ENCODE data around the gene GPALPP1. TPM values are rescaled to one million over a fixed set of nuclear protein-coding genes. Genes with fewer than 3 reads are reported as not detected.
"Not testable (repeated sequence)": the region's sequence is repeated elsewhere in the genome, so short reads cannot be mapped to it uniquely, and the experiment has no call there.

The GPALPP1 gene, protein sequence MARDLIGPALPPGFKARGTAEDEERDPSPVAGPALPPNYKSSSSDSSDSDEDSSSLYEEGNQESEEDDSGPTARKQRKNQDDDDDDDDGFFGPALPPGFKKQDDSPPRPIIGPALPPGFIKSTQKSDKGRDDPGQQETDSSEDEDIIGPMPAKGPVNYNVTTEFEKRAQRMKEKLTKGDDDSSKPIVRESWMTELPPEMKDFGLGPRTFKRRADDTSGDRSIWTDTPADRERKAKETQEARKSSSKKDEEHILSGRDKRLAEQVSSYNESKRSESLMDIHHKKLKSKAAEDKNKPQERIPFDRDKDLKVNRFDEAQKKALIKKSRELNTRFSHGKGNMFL
- 25.8 and 31.0 TPM in 2 replicates for total RNA-seq (2014; rRNA removed; shearing (Covaris generic))

DNA sequence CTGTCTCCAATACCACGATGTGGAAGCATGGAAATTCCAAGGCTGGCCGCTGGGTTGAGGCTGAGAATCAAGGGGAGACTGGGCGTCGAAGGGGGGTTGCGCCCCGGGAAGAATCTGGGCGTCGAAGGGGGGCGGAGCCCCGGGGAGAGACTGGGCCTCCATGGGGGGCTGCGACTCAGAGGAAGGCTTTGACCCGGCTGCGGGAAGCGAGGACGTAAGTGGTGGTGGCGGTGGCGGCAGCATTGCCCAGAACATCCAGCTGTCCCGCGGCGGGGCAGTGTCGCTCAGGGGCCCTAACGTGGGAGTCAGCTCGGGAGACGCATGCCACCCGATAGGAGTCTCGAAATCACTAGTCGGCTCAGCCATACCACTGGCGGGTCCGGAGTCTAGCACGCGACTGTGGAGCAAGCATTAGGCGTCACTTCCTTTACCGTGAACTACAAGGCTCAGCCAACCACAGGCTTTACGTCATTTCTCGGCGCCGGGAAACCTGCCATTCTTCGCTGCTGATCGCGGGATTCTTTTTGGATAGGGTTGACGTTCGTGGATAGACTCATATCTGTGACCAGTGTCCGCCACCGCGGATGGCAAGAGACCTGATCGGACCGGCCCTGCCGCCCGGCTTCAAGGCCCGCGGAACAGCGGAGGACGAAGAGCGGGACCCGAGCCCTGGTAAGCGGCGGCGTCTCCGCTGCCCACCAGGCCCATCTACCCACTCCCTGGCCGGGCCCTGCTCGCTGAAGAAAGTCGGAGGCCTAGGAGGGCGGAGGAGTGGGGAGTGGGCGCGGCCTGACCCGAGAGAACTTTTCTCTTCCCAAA is at the start of gene GPALPP1, which contains the start of gene NUFIP1:
GPALPP1 (plus strand) TSS at position 468 of the 819 bp plus-strand sequence; CDS start at position 585, 117 bp downstream.
NUFIP1 (minus strand) TSS at position 401 of the 819 bp plus-strand sequence; CDS start at position 366, 35 bp downstream.
- Histone ChIP-seq H3K9me3 (replicated peaks) (no peaks in the 10 kb centered on the region), H3K4me1 (no peaks in the 10 kb centered on the region), H3K36me3 (peaks cover 7% of the 10 kb centered on the region; the same call in 1 of the 2 replicates), H3K27ac (peak within 1 kb of the TSS; percentile 73), H3K4me3 (peak within 1 kb of the TSS; percentile 94), H3K27me3 (no peaks in the 10 kb centered on the region)
- DNase-seq = peak; percentile 91 to 95

DNA sequence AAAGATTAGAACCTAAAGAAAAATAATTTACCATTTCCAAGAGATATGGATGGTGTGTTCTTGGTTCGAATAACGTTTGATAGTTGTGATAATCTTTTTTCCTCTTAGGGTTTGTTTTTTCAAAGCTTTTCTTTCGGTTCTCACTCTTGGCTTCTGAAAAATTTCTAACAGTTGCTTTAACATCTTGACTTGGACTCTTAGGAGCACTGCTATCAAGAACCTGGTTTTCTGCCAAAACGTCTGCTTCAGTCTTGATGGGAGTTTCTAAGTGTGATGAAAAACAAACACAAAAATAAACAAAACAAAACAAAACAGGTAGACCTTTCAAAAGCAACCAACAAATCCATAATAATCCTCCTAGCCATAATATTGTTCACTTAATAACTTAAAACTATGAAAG is 45.9 kb upstream of the GPALPP1 start:
- H3K27me3 ChIP-seq, H3K27ac ChIP-seq: not testable (repeated sequence)

DNA sequence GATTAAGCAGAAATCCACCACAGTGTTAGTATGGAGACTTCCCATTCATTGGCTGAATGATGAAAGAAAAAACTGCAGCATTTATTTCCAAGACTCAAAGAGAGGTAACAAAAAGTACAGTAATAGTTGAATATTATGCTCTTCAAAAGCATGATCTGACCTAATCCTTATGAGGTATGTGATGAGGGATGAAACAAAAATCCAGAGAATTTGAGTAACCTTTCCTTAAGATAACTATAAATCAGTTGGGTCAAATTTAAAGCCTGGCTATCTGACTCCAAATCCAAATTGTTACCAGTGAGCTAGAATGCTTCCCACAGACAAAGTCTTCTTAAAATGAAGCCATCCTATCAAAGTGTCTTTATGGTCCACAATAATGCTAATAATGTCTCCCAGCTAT is 38.2 kb upstream of the GPALPP1 start:
- no peak for DNase-seq
- Histone ChIP-seq H3K27ac (no peak overlapping the region), H3K4me3 (no peak overlapping the region), H3K4me1 (no peaks in the 10 kb centered on the region), H3K27me3 (no peaks in the 10 kb centered on the region), H3K36me3 (peaks cover 13% of the 10 kb centered on the region; the same call in 1 of the 2 replicates), H3K9me3 (replicated peaks) (no peaks in the 10 kb centered on the region)

More for the DNA sequence above, 45.9 kb upstream of the GPALPP1 start:
- not testable (repeated sequence) for DNase-seq; H3K4me3 ChIP-seq; H3K4me1 ChIP-seq; H3K9me3 ChIP-seq (replicated peaks)
- peaks cover 18% of the 10 kb centered on the region for H3K36me3 ChIP-seq

DNA sequence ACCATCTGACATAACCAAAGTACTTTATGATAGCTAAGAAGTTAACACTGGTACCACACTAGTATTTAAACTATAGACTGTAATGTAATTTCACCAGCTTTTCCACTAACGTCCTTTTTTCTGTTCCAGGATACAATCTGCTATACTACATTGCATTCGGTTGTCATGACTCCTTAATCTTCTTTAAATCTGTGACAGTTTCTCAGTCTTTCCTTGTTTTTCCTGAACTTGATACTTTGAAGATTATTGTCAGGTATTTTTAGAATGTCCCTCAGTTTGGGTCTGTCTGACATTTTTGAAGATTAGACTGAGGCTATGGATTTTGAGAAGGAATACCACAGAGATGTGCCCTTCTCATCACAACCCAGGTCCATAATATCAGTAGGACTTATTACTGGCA is 36.7 kb upstream of the GPALPP1 start:
- H3K4me1 ChIP-seq = no peaks in the 10 kb centered on the region
- H3K27me3 ChIP-seq = no peaks in the 10 kb centered on the region
- H3K4me3 ChIP-seq = no peak overlapping the region
- H3K27ac ChIP-seq = no peak overlapping the region
- no peaks in the 10 kb centered on the region for H3K9me3 ChIP-seq (replicated peaks)
- peaks cover 17% of the 10 kb centered on the region; the same call in 1 of the 2 replicates for H3K36me3 ChIP-seq
- DNase-seq = no peak

DNA sequence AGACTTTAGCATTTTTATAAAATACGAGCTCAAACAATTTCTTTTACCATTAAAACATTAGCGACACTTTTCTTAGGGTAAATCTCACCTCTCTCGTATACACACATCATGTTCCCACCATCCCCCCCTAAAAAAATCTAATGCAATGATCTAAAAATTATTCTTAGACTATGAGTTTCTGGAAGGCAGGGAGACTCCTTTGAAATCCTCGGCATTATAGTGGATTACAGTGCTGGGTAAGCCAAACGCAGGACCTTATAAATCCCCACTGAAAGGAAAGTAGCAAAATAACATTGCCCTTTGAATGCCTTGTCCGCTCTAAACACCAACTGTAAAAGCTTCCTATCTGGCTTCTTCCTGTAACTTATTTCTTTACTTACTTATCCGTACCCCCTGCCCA is 35.1 kb upstream of the GPALPP1 start:
- Histone ChIP-seq H3K27me3 (no peaks in the 10 kb centered on the region), H3K9me3 (replicated peaks) (no peaks in the 10 kb centered on the region), H3K4me3 (no peak overlapping the region), H3K4me1 (no peaks in the 10 kb centered on the region), H3K27ac (no peak overlapping the region), H3K36me3 (peaks cover 23% of the 10 kb centered on the region)
- DNase-seq = no peak

DNA sequence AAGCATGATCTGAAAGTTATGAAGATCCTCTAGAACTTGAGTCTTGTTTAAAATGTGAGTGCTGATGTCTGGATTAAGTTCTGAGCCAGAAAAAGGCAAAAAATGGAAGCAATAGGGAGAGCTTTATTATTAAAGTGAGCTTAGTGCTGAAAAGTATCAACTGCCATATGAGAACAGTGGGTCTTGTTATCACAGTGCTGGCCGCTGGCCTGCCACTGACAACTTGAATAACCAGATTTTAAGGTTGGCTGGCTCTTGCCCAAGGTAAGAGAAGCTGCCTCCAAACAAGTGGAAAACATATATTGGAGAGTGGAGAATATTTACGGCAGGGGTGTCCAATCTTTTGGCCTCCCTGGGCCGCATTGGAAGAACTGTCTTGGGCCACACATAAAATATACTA is 33.9 kb upstream of the GPALPP1 start:
- H3K36me3 ChIP-seq = peaks cover 23% of the 10 kb centered on the region
- no peak overlapping the region for H3K27ac ChIP-seq
- no peak for DNase-seq
- H3K27me3 ChIP-seq = no peaks in the 10 kb centered on the region
- no peaks in the 10 kb centered on the region for H3K9me3 ChIP-seq (replicated peaks)
- H3K4me1 ChIP-seq = no peaks in the 10 kb centered on the region
- H3K4me3 ChIP-seq = no peak overlapping the region

DNA sequence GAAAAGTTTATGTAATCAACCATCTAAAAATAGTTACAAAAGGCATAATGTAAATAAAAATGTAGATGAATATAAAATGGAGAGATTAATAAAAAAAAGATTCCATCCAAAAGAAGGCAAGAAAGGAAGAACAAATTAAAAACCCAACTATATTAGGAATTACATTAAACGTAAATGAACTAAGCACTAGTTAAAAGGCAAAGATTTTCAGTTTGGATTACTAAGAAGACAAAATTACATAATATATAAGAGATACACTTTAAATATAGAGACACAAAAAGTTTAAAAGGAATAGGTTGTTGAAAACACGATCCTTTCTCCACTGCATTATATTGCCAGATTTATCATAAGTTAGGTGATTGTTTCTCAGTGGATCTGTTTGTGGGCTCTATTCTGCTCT is 27.3 kb upstream of the GPALPP1 start:
- Histone ChIP-seq H3K36me3 (peaks cover 74% of the 10 kb centered on the region), H3K9me3 (replicated peaks) (peaks cover 8% of the 10 kb centered on the region; the same call in 1 of the 2 replicates), H3K4me3 (no peak overlapping the region), H3K27me3 (no peaks in the 10 kb centered on the region), H3K27ac (no peak overlapping the region), H3K4me1 (no peaks in the 10 kb centered on the region)
- DNase-seq = no peak

DNA sequence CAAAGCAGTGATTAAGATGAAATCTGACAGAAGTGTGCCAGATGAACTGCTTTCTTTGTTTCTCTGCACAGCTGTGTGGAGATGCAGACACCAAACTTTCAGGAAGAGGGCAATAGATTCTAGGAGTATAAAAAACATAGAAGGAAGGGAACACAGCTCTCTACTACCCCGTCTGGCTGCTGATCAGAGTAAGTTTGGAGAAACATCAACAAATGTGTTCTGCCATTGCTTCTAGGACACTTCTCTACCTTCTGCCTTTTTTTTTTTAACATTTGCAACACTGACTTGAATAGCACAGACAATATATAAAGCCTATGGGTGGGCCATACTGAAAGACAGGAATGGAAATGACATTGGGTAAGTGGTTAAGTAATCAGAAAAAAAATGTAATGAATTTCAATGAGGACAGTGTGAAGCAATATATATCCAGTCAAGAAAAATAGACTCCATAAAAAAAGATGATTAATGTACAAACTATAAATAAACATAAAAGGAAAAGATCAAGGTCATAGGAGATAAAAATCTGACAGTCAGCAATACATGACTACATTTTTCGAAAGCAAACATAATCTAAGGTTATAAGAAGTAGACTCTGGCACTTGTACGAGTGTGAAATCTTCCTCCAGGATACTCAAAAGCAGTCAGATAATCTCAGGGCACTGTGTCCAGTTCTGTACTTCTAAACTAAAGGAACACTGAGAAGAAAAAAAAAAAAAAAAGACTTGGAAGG is 21.5 kb upstream of the GPALPP1 start:
- H3K36me3 ChIP-seq = peaks cover 50% of the 10 kb centered on the region
- H3K4me1 ChIP-seq = no peaks in the 10 kb centered on the region
- DNase-seq = no peak
- H3K4me3 ChIP-seq = no peak overlapping the region
- H3K9me3 ChIP-seq (replicated peaks) = no peaks in the 10 kb centered on the region; the same call in 1 of the 2 replicates
- no peak overlapping the region for H3K27ac ChIP-seq
- no peaks in the 10 kb centered on the region for H3K27me3 ChIP-seq

DNA sequence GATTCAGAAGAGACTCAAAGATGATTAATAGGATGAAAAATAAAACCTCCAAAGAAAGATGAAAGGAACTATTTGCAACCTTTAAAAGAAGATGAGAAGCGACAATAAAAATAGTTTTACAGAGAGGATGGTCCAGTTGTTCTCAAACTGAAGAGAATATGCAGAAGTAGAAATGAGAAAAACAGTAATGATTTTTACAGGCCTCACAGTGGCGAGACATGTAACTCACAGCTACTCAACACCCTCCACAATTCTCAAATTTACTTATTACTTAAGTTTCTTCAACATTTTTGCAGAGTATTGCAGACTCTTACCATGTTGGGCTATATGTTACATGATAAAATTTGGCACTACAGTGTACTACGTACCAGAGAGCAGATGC is 20.9 kb upstream of the GPALPP1 start:
- DNase-seq = no peak
- Histone ChIP-seq H3K4me3 (no peak overlapping the region), H3K9me3 (replicated peaks) (no peaks in the 10 kb centered on the region; the same call in 1 of the 2 replicates), H3K27me3 (no peaks in the 10 kb centered on the region), H3K36me3 (peaks cover 47% of the 10 kb centered on the region), H3K4me1 (no peaks in the 10 kb centered on the region), H3K27ac (no peak overlapping the region)

DNA sequence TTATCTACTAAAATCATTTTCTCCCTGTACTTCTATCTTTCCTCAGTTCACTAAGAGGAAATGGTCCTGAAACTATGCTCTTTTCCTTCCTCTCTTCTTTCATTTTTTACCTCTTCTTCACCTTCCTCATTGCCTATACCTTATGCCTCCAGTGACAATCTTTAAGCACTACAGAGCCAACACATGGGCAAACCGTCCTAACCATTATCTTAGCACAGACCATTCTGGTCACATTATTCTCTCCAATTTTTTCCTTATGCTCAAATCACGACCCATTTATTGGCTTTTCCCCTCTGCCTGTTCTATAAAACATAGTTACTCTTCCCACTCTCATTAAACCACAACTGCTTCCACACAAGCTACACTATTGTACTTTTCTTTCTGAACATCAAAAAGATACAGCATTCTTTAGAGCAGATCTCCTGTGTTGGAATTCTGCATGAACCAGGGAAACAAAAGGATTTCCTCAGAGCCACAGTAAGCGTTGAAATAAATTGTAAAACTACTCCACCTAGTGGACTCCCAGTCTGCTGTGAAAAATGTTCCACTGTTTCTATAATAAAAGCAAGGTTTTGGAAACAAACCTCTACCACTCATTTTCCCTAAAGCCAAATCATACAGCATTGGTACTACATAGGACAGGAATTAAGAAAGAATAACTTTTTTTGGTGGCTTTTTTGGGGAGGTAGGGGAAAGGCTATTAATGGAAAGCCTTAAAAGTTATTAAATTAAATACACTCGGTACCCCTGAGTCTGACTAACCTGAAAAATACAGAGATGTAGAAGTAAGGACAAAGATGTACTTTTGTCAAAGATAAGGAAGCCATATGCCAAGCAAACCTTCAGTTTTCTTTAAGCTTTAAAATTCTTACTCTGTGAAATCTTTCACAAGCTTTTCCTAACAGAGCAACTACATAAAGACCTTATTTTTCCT is 19.5 kb upstream of the GPALPP1 start:
- Histone ChIP-seq H3K4me1 (no peaks in the 10 kb centered on the region), H3K27ac (no peak overlapping the region), H3K9me3 (replicated peaks) (no peaks in the 10 kb centered on the region), H3K36me3 (peaks cover 39% of the 10 kb centered on the region), H3K4me3 (no peak overlapping the region), H3K27me3 (no peaks in the 10 kb centered on the region)
- DNase-seq = peak; percentile 12 to 73

DNA sequence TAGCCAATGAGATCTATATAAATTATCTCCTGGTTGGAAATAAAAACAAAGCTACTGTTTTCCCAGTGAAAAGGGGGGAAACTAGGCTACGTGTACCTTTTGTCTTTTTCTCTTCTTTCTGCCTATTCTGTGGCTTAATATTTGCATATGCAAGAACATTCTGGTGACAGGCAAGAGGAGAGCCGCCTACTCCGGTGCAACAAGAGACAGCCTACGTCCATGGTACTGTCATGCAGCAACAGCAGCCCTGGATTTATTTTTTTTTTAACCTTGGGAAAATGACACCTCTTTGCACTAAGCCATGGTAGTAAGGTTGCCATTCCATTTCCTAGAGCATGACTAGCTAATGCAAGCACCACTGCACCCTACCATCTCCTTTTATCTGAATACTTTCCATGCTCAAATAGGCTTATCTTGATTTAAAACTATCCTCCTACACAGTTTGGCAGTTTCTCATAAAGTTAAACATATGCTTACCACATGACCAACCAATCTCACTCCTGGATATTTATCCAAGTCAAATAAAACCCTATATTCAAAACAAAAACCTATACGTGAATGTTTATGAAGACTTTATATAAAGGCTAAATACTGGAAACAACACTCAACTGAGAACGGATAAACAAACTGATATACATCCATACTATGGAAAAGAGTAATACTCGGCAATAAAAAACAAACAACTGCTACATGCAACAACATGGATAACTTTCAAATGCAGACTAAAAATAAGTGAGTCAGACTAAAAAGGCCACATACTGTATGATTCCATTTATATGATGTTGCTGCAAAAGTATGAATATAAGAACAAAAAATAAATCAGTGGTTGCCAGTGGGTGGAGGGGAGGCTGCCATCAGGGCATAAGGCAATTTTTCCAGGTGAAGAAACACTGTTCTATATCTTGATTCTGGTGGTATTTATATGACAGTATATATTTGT is 17.4 kb upstream of the GPALPP1 start:
- no peak for DNase-seq
- no peak overlapping the region for H3K4me3 ChIP-seq
- no peaks in the 10 kb centered on the region for H3K27me3 ChIP-seq
- H3K9me3 ChIP-seq (replicated peaks) = no peaks in the 10 kb centered on the region
- H3K36me3 ChIP-seq = peaks cover 23% of the 10 kb centered on the region
- H3K4me1 ChIP-seq = no peaks in the 10 kb centered on the region
- no peak overlapping the region for H3K27ac ChIP-seq

DNA sequence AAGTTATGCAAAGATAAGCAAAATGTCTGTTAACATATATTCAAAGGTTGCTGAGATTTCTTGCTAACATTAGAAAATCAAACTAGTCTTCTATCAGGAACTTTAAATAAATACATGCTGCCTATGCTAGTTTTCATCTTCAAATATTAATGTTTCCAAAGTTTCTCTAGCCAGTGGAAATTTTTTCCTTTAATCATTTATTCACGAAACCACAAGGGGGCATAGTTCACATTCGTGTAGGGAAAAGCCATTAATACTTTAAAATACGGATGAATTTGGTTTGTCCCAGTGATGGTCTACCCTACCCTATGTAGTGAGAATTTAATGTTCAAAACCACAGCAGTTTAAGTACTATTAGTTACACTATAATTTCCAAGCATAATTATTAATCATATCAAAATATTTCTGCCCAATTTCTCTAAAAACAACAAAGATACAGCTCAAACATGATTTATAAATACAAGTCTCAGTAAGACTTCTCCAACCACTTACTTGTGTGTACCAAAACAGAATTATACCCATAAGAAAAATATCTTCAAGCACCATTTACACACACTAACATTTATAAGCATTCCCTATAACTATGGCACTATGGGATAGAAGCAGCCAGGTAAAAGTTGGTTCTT is 16.3 kb upstream of the GPALPP1 start:
- no peaks in the 10 kb centered on the region for H3K4me1 ChIP-seq
- peak in 1 of 2 experiments; percentile 50 for DNase-seq
- H3K36me3 ChIP-seq = peaks cover 24% of the 10 kb centered on the region
- no peak overlapping the region for H3K4me3 ChIP-seq
- H3K27me3 ChIP-seq = no peaks in the 10 kb centered on the region
- no peaks in the 10 kb centered on the region for H3K9me3 ChIP-seq (replicated peaks)
- H3K27ac ChIP-seq = no peak overlapping the region

All from SJCRH30 (cell line).